HCT116 (cell line): ENCODE measurements around the gene CPM. TPM values are rescaled to one million over a fixed set of nuclear protein-coding genes. Genes with fewer than 3 reads are reported as not detected.

Experiments used
- ATAC-seq: fragments of 200-7000 bp; cut with Tn5 transposase; 2 replicates; pipeline ENCODE4 v1.9.1; 2020; ENCODE audit warnings: mild to moderate bottlenecking, moderate library complexity
- BruUV-seq: library from RNA; stranded (reverse); fragments of 400-500 nt; replicated peaks from 2 replicates; lab custom pipeline; 2021; lab: Mats Ljungman, UMichigan
- CTCF ChIA-PET: fragments of 300-600 bp; sonication (Branson Sonifier 250); formaldehyde crosslinking; loops from one replicate; lab custom pipeline; 2021; ENCODE audit warnings: antibody characterized with exemption; lab: Charles Lee
- POLR2A ChIA-PET: fragments of 300-600, 350-600 bp; sonication (Branson Sonifier 250); formaldehyde crosslinking; loops from one replicate; lab custom pipeline; 2021; ENCODE audit warnings: antibody characterized with exemption; lab: Charles Lee
- RAD21 ChIA-PET, 2 experiments: fragments of 300-600 bp; sonication (Branson Sonifier 250); formaldehyde crosslinking; loops; one replicate each; lab custom pipeline; 2023; ENCODE audit warnings: low total read pairs in 2 of 2; ENCODE audit not compliant: uncharacterized antibody in 2 of 2, unreplicated experiment in 2 of 2, low non-redundant PET in 1 of 2; lab: Charles Lee
- DNase-seq: peaks from one replicate; pipeline ENCODE4 v3.0.0-alpha.2; 2010; ENCODE audit warnings: low read depth, low spot score
- H2AFZ ChIP-seq: fragments of 200-600 bp; shearing (Covaris generic), sonication (generic); 2 replicates; pipeline ENCODE4 v1.6.1; 2017; ENCODE audit warnings: low read depth, mixed run types, mixed read lengths, antibody characterized with exemption, low read length; ENCODE audit not compliant: poor library complexity, severe bottlenecking
- H3K27ac ChIP-seq: 2 replicates; pipeline ENCODE4 v1.5.1; 2012; ENCODE audit warnings: low read depth, low read length
- H3K27me3 ChIP-seq: fragments of 200-600 bp; sonication (generic); 2 replicates; pipeline ENCODE4 v1.6.1; 2016; ENCODE audit warnings: mixed run types, low read length, mixed read lengths; ENCODE audit not compliant: insufficient read depth
- H3K36me3 ChIP-seq, 2 experiments: fragments of 200-500 bp in 1 of 2; fragments of 200-600 bp in 1 of 2; sonication (Bioruptor generic) in 1 of 2; sonication (generic) in 1 of 2; 2 replicates each; pipeline versions ENCODE4 v1.5.1 to v1.6.1; 2014 to 2016; ENCODE audit warnings: low read length in 2 of 2, inconsistent platforms in 1 of 2, mixed read lengths in 1 of 2, mixed run types in 1 of 2; ENCODE audit not compliant: insufficient read depth in 2 of 2, control insufficient read depth in 1 of 2
- H3K4me1 ChIP-seq, 2 experiments: fragments of 200-600 bp in 1 of 2; sonication (generic) in 1 of 2; 2 replicates each; pipeline versions ENCODE4 v1.5.1 to v1.6.1; 2012 to 2017; ENCODE audit warnings: low read length in 2 of 2, inconsistent platforms in 1 of 2, mild to moderate bottlenecking in 1 of 2, mixed read lengths in 1 of 2, mixed run types in 1 of 2, moderate library complexity in 1 of 2; ENCODE audit not compliant: insufficient read depth in 2 of 2, control insufficient read depth in 1 of 2
- H3K4me2 ChIP-seq: fragments of 200-600 bp; sonication (generic); 2 replicates; pipeline ENCODE4 v1.6.1; 2017; ENCODE audit warnings: mixed run types, low read length, mixed read lengths
- H3K4me3 ChIP-seq, 2 experiments: fragments of 200-600 bp in 1 of 2; sonication (generic) in 1 of 2; replicated peaks in 1 of 2; 2 replicates each; pipeline ENCODE4 v1.5.1; 2011 to 2016; ENCODE audit warnings: low read length in 2 of 2, control low read depth in 1 of 2, low read depth in 1 of 2, mild to moderate bottlenecking in 1 of 2, mixed read lengths in 1 of 2, mixed run types in 1 of 2
- H3K79me2 ChIP-seq: fragments of 200-600 bp; sonication (generic); 2 replicates; pipeline ENCODE4 v1.6.1; 2017; ENCODE audit warnings: mild to moderate bottlenecking, mixed run types, low read length, moderate library complexity, mixed read lengths; ENCODE audit not compliant: insufficient read depth
- H3K9ac ChIP-seq: fragments of 200-600 bp; sonication (generic); 2 replicates; pipeline ENCODE4 v1.6.1; 2016; ENCODE audit warnings: low read length, mixed read lengths
- H3K9me2 ChIP-seq: fragments of 200-600 bp; sonication (generic), shearing (Covaris generic); 2 replicates; pipeline ENCODE4 v1.6.1; 2017; ENCODE audit warnings: mixed run types, mild to moderate bottlenecking, moderate library complexity; ENCODE audit not compliant: insufficient read depth
- H3K9me3 ChIP-seq, 2 experiments: fragments of 200-500 bp in 1 of 2; fragments of 200-600 bp in 1 of 2; sonication (Bioruptor generic) in 1 of 2; sonication (generic) in 1 of 2; 2 replicates each; pipeline ENCODE4 v1.6.1; 2014 to 2017; ENCODE audit warnings: low read length in 2 of 2, mixed read lengths in 2 of 2, inconsistent platforms in 1 of 2, low read depth in 1 of 2, mild to moderate bottlenecking in 1 of 2, mixed run types in 1 of 2, moderate library complexity in 1 of 2; ENCODE audit not compliant: control insufficient read depth in 1 of 2, insufficient read depth in 1 of 2
- H4K20me1 ChIP-seq: fragments of 200-600 bp; sonication (generic), shearing (Covaris generic); 2 replicates; pipeline ENCODE4 v1.6.1; 2017; ENCODE audit warnings: mixed run types, mild to moderate bottlenecking, moderate library complexity; ENCODE audit not compliant: insufficient read depth
- CBX3 ChIP-seq: IDR thresholded peaks from 2 replicates; pipeline ENCODE4 v1.6.1; 2012; ENCODE audit warnings: low read depth
- CEBPB ChIP-seq: IDR thresholded peaks from 2 replicates; pipeline ENCODE4 v1.6.1; 2012; ENCODE audit warnings: low read depth
- EGR1 ChIP-seq: IDR thresholded peaks from 2 replicates; pipeline ENCODE4 v1.6.1; 2012; ENCODE audit warnings: low read depth
- ELF1 ChIP-seq: IDR thresholded peaks from 2 replicates; pipeline ENCODE4 v1.6.1; 2012; ENCODE audit warnings: low read depth, borderline replicate concordance
- EZH2 ChIP-seq: fragments of 200-600 bp; sonication (generic); IDR thresholded peaks from 2 replicates; pipeline ENCODE4 v1.6.1; 2017; ENCODE audit warnings: antibody characterized with exemption, mixed run types
- FOSL1 ChIP-seq: IDR thresholded peaks from 2 replicates; pipeline ENCODE4 v1.6.1; 2012; ENCODE audit warnings: low read depth
- JUND ChIP-seq: IDR thresholded peaks from 2 replicates; pipeline ENCODE4 v1.6.1; 2012
- POLR2AphosphoS5 ChIP-seq: IDR thresholded peaks from 2 replicates; pipeline ENCODE4 v1.6.1; 2011; ENCODE audit warnings: mild to moderate bottlenecking, low read depth, low read length, moderate library complexity
- RAD21 ChIP-seq: IDR thresholded peaks from 2 replicates; pipeline ENCODE4 v1.6.1; 2012; ENCODE audit warnings: low read depth, mild to moderate bottlenecking
- REST ChIP-seq: IDR thresholded peaks from 2 replicates; pipeline ENCODE4 v1.6.1; 2012; ENCODE audit warnings: low read depth
- SIN3A ChIP-seq: IDR thresholded peaks from 2 replicates; pipeline ENCODE4 v1.6.1; 2012; ENCODE audit warnings: low read depth
- SRF ChIP-seq: IDR thresholded peaks from 2 replicates; pipeline ENCODE4 v1.6.1; 2012; ENCODE audit warnings: low read depth
- TCF7L2 ChIP-seq: IDR thresholded peaks from 2 replicates; pipeline ENCODE4 v1.7.0; 2011; ENCODE audit warnings: borderline replicate concordance, inconsistent platforms; ENCODE audit not compliant: insufficient read depth, insufficient read length; ENCODE audit errors: extremely low read depth
- YY1 ChIP-seq: IDR thresholded peaks from 2 replicates; pipeline ENCODE4 v1.6.1; 2011; ENCODE audit warnings: low read length, low read depth, moderate library complexity, mild to moderate bottlenecking; ENCODE audit not compliant: insufficient replicate concordance; ENCODE audit errors: extremely low read depth
- ZFX ChIP-seq: fragments of 450-650 bp; IDR thresholded peaks from 2 replicates; pipeline ENCODE4 v1.6.1; 2017
- ZNF274 ChIP-seq: fragments of 200-500 bp; sonication (Bioruptor generic); IDR thresholded peaks from 2 replicates; pipeline ENCODE4 v1.6.1; 2014; ENCODE audit warnings: mild to moderate bottlenecking, low read depth, low read length, inconsistent platforms
- intact Hi-C: fragments of 100-400 bp; cut with micrococcal nuclease; formaldehyde crosslinking; loops from 2 replicates; pipeline ENCODE4 v1.10.0; 2022
- total RNA-seq: library from RNA; stranded (reverse); gene quantifications from one replicate; pipeline ENCODE4 v1.2.1, GENCODE V29; 2021; ENCODE audit not compliant: unreplicated experiment
- TF ChIP-seq, protein P1 (sequence below): IDR thresholded peaks from 2 replicates; pipeline ENCODE4 v1.6.1; 2012
- TF ChIP-seq, protein P2 (sequence below): IDR thresholded peaks from 2 replicates; pipeline ENCODE4 v1.6.1; 2012
- TF ChIP-seq, protein P3 (sequence below): IDR thresholded peaks from 2 replicates; pipeline ENCODE4 v1.6.1; 2011; ENCODE audit warnings: mild to moderate bottlenecking, low read length, moderate library complexity; ENCODE audit not compliant: insufficient replicate concordance; ENCODE audit errors: extremely low read depth

CPM gene
- total RNA-seq, 1 experiment from 2014 or later, result 5.3 TPM

DNA sequence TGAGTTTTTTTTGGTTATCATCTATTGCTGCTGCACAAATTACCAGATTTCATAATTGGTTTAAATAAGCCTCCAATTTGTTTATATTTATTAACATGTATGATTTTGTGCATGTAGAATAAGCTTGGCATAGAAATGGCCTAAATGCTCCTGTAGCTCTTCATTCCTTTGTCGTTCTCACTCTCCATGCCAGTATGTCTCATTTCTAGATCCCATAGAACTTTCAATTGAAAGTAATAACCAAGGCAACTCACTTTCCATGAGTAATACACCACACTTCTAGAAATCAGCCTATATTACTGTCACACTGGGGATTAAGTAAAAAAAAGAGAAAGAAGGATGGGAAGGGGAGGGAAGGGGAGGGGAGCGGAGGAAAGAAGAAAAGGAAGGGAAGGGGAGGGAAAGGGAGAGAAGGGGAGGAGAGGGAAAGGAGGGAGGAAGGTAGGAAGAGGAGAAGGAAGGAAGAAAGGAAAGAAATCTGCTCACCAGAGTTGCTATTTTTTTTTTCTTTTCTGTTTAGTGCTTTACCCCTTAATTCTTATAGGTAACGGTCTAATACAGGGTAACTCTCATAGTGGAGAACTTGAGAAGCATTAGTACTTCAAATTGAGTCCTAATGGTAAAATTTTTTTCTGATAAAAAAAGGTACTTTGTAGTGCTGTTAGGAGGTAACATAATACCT is 79.4 kb downstream of the CPM start:
- ChIA-PET RAD21 (no interaction called here), POLR2A (no interaction called here), CTCF (no interaction called here)
- H3K27ac ChIP-seq, result no peak overlapping the region
- no peak for DNase-seq
- H3K4me2 ChIP-seq, result no peak overlapping the region
- no peak overlapping the region for H3K9ac ChIP-seq
- no TSS peak for BruUV-seq
- no peaks in the 10 kb centered on the region for H3K79me2 ChIP-seq
- no peak overlapping the region for H3K4me3 ChIP-seq
- intact Hi-C loops, result no loop called here
- H3K27me3 ChIP-seq, result no peaks in the 10 kb centered on the region
- H3K9me3 ChIP-seq, result no peaks in the 10 kb centered on the region
- H3K36me3 ChIP-seq, result no peaks in the 10 kb centered on the region
- no peaks in the 10 kb centered on the region for H4K20me1 ChIP-seq
- H3K4me1 ChIP-seq, result no peaks in the 10 kb centered on the region
- no peaks in the 10 kb centered on the region for H3K9me2 ChIP-seq
- no peak overlapping the region for H2AFZ ChIP-seq
- no peak for ATAC-seq
- TF ChIP-seq EZH2 (no peak), CBX3 (no peak), SIN3A (no peak), RAD21 (no peak), CEBPB (no peak), YY1 (no peak), POLR2AphosphoS5 (no peak), ZNF274 (no peak), JUND (no peak), REST (no peak), FOSL1 (no peak), SRF (no peak), EGR1 (no peak), ZFX (no peak), ELF1 (no peak), TCF7L2 (no peak)
- TF ChIP-seq, protein P1, sequence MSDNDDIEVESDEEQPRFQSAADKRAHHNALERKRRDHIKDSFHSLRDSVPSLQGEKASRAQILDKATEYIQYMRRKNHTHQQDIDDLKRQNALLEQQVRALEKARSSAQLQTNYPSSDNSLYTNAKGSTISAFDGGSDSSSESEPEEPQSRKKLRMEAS, result no peak
- TF ChIP-seq, protein P2, sequence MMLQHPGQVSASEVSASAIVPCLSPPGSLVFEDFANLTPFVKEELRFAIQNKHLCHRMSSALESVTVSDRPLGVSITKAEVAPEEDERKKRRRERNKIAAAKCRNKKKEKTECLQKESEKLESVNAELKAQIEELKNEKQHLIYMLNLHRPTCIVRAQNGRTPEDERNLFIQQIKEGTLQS, result no peak
- TF ChIP-seq, protein P3, sequence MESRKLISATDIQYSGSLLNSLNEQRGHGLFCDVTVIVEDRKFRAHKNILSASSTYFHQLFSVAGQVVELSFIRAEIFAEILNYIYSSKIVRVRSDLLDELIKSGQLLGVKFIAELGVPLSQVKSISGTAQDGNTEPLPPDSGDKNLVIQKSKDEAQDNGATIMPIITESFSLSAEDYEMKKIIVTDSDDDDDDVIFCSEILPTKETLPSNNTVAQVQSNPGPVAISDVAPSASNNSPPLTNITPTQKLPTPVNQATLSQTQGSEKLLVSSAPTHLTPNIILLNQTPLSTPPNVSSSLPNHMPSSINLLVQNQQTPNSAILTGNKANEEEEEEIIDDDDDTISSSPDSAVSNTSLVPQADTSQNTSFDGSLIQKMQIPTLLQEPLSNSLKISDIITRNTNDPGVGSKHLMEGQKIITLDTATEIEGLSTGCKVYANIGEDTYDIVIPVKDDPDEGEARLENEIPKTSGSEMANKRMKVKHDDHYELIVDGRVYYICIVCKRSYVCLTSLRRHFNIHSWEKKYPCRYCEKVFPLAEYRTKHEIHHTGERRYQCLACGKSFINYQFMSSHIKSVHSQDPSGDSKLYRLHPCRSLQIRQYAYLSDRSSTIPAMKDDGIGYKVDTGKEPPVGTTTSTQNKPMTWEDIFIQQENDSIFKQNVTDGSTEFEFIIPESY, result no peak
- TF ChIP-seq, all 23 proteins: peak for 0
